ENCODE measurements around the gene DOCK4.

The DOCK4 gene

GRCh38 chr7:112103246-112103645 is 103.0 kb downstream of the DOCK4 start:
- DNase-seq = no peak

- no peak for DNase-seq
Measured at GRCh38 chr7:112101201-112101846, 104.9 kb downstream of the DOCK4 start.

GRCh38 chr7:112097524-112097923 is 108.7 kb downstream of the DOCK4 start:
- no peak for DNase-seq

GRCh38 chr7:112093409-112093808 is 112.8 kb downstream of the DOCK4 start:
- no peak for DNase-seq

GRCh38 chr7:112092709-112093395 is 113.3 kb downstream of the DOCK4 start:
- no peak for DNase-seq

- DNase-seq = no peak
Measured at GRCh38 chr7:112092306-112092705, 113.9 kb downstream of the DOCK4 start.

GRCh38 chr7:112091768-112092167 is 114.4 kb downstream of the DOCK4 start:
- no peak for DNase-seq

- no peak for DNase-seq
Measured at GRCh38 chr7:112089551-112089950, 116.6 kb downstream of the DOCK4 start.

GRCh38 chr7:112088484-112089016 is 117.6 kb downstream of the DOCK4 start:
- DNase-seq = no peak

- no peak for DNase-seq
Measured at GRCh38 chr7:112086496-112087254, 119.5 kb downstream of the DOCK4 start.

GRCh38 chr7:112084520-112084971 is 121.7 kb downstream of the DOCK4 start:
- DNase-seq = no peak

GRCh38 chr7:112083776-112084355 is 122.3 kb downstream of the DOCK4 start:
- no peak for DNase-seq

GRCh38 chr7:112082306-112082705 is 123.9 kb downstream of the DOCK4 start:
- DNase-seq = no peak

- no peak for DNase-seq
Measured at GRCh38 chr7:112081778-112082177, 124.4 kb downstream of the DOCK4 start.

GRCh38 chr7:112080978-112081377 is 125.2 kb downstream of the DOCK4 start:
- DNase-seq = no peak

- no peak for DNase-seq
Measured at GRCh38 chr7:112080441-112080840, 125.8 kb downstream of the DOCK4 start.

GRCh38 chr7:112079673-112080072 is 126.5 kb downstream of the DOCK4 start:
- no peak for DNase-seq

GRCh38 chr7:112079122-112079521 is 127.1 kb downstream of the DOCK4 start:
- no peak for DNase-seq

GRCh38 chr7:112076324-112076723 is 129.9 kb downstream of the DOCK4 start:
- DNase-seq = no peak

- no peak for DNase-seq
Measured at GRCh38 chr7:112074464-112074863, 131.7 kb downstream of the DOCK4 start.

- DNase-seq = no peak
Measured at GRCh38 chr7:112073530-112073929, 132.7 kb downstream of the DOCK4 start.

GRCh38 chr7:112072541-112073245 is 133.5 kb downstream of the DOCK4 start:
- DNase-seq = no peak

GRCh38 chr7:112071856-112072255 is 134.3 kb downstream of the DOCK4 start:
- DNase-seq = no peak
